GM13977 (cell line): ENCODE measurements around the gene DEPDC1.

Experiments
- DNase-seq: peaks from one replicate; pipeline ENCODE4 v3.0.0; 2012; ENCODE audit warnings: low spot score
- in situ Hi-C: fragments of 300-500 bp; cut with MboI; formaldehyde crosslinking; loops from one replicate; pipeline ENCODE4 v1.12.0; 2022; ENCODE audit warnings: low sequenced_read_pairs, low pct_unique_long_range_greater_than_20kb, mixed read lengths, inconsistent platforms; ENCODE audit not compliant: unreplicated experiment
- TF ChIP-seq, protein P1 (sequence below): IDR thresholded peaks from 2 replicates; pipeline ENCODE4 v1.5.1; 2012; ENCODE audit warnings: mild to moderate bottlenecking, control low read depth; ENCODE audit not compliant: insufficient read depth; ENCODE audit errors: extremely low read depth, missing control alignments

DEPDC1 gene

DNA sequence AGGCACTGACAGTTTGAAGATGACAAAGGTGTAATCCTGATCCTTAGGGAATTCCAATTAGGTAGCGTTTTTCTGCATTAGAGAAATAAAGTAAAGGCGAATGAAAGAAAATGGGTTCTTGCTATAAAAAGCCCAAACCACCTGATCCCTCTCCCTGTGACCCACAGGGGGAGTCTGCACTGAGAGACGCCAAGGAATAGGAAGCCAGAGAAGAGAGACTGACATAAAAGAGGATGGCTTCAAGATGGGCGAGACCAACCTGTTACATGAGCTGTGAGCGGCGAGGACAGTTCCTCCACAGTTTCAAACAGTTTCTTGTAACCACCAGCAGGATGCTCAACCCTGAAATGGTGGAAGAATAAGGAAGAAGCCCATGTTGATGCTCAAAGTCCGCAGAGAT is 48.5 kb downstream of the DEPDC1 start:
- in situ Hi-C loops: no loop called here
- DNase-seq: no peak
- TF ChIP-seq, protein P1, sequence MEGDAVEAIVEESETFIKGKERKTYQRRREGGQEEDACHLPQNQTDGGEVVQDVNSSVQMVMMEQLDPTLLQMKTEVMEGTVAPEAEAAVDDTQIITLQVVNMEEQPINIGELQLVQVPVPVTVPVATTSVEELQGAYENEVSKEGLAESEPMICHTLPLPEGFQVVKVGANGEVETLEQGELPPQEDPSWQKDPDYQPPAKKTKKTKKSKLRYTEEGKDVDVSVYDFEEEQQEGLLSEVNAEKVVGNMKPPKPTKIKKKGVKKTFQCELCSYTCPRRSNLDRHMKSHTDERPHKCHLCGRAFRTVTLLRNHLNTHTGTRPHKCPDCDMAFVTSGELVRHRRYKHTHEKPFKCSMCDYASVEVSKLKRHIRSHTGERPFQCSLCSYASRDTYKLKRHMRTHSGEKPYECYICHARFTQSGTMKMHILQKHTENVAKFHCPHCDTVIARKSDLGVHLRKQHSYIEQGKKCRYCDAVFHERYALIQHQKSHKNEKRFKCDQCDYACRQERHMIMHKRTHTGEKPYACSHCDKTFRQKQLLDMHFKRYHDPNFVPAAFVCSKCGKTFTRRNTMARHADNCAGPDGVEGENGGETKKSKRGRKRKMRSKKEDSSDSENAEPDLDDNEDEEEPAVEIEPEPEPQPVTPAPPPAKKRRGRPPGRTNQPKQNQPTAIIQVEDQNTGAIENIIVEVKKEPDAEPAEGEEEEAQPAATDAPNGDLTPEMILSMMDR: no peak

- TF ChIP-seq, protein P1: no peak
- in situ Hi-C loops: no loop called here
- DNase-seq: no peak
Observed at GRCh38 chr1:68445709-68446108, 51.2 kb downstream of the DEPDC1 start.

DNA sequence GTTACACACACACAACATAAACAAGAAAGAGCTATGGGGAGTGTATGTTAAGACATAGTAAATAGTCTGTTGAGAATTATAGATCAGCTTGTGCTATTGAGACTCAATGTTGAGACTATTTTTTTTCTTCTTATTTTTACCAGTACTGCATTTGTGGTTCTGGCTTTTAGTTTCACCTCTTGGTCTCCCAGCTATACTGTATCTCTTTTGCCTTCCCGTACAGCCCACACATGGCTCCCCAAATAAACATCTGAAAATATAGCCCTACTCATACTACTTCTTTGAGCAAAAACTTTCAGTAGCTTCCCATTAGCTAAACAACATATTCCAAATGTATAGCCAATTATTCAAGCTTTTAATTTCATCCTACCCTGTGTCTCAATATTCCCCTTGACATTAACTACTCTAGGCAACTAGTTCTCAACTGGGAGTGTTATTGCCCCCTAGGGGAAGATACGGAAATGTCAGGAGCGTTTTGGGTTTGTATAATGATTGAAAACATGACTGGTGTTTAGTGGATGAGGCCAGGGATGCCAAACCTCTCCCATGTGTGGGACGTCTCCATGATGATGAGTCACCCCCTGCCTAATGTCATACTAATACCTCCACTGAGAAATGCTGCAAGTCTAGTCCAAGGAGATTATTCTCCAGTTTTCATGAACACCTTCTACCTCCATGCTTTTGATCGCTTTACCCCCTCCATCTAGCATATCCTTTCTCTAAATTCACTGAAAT is 53.9 kb downstream of the DEPDC1 start:
- DNase-seq: peak; percentile 48
- TF ChIP-seq, protein P1: peak; percentile 71
- in situ Hi-C loops: no loop called here

DNA sequence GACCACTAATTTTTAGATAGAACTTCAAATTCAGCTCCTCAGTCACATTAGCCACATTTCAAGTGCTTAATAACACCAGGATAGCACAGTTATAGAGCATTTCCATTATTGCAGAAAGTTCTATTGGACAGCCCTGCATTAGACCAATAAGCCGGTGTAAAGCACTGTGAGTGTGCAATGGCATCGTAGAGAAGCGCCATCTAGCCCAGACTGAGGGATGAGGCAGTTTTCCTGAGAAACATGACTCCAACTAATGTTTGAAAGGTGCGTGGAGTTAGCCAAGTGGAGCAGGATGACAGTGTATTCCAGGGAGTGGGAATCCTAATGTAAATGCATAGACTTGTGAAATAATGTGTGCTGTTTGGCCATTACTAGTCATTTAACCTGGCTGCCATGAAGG is 54.9 kb downstream of the DEPDC1 start:
- in situ Hi-C loops: no loop called here
- TF ChIP-seq, protein P1: no peak
- no peak for DNase-seq

- TF ChIP-seq, protein P1: no peak
- DNase-seq: no peak
- in situ Hi-C loops: no loop called here
Observed at GRCh38 chr1:68438310-68438709, 58.6 kb downstream of the DEPDC1 start.

GRCh38 chr1:68433395-68433794 is 63.5 kb downstream of the DEPDC1 start:
- TF ChIP-seq, protein P1: no peak

More at GRCh38 chr1:68433395-68433794, 63.5 kb downstream of the DEPDC1 start:
- in situ Hi-C loops: no loop called here
- no peak for DNase-seq
